H1 (cell line): ENCODE data around the gene PRRT4. TPM values are rescaled to one million over a fixed set of nuclear protein-coding genes. Genes with fewer than 3 reads are reported as not detected.

Source experiments
- CTCF ChIA-PET: fragments of 300-600 bp; sonication (Branson Sonifier 250); formaldehyde crosslinking; loops from one replicate; lab custom pipeline; 2021; ENCODE audit not compliant: partially characterized antibody; lab: Charles Lee
- POLR2A ChIA-PET: fragments of 300-600 bp; sonication (Branson Sonifier 250); formaldehyde crosslinking; loops from one replicate; lab custom pipeline; 2021; ENCODE audit warnings: inconsistent platforms; ENCODE audit not compliant: partially characterized antibody; lab: Charles Lee
- DNase-seq, 2 experiments: peaks; one replicate each; pipeline versions ENCODE4 v3.0.0 to v3.0.0-alpha.2; 2010 to 2022; ENCODE audit warnings: low spot score in 2 of 2, low read depth in 1 of 2, mixed read lengths in 1 of 2
- FAIRE-seq: peaks from 2 replicates; lab custom pipeline; 2011; peaks lifted over from hg19 to GRCh38; lab: Jason Lieb, UNC
- H2AFZ ChIP-seq: 2 replicates; pipeline ENCODE4 v1.8.1; 2012; ENCODE audit warnings: low read length, inconsistent platforms
- H2AK5ac ChIP-seq: 2 replicates; pipeline ENCODE4 v1.6.1; 2013; ENCODE audit warnings: low read depth, low read length
- H2BK120ac ChIP-seq: replicated peaks from 2 replicates; pipeline ENCODE3; 2013; ENCODE audit warnings: low read depth, low read length, inconsistent platforms
- H2BK12ac ChIP-seq: 2 replicates; pipeline ENCODE4 v1.6.1; 2013; ENCODE audit warnings: low read depth, low read length
- H2BK15ac ChIP-seq: 2 replicates; pipeline ENCODE4 v1.6.1; 2013; ENCODE audit warnings: low read length
- H2BK20ac ChIP-seq: 2 replicates; pipeline ENCODE4 v1.6.1; 2013; ENCODE audit warnings: low read length
- H2BK5ac ChIP-seq: 2 replicates; pipeline ENCODE4 v1.6.1; 2013; ENCODE audit warnings: low read depth, low read length
- H3K14ac ChIP-seq: 2 replicates; pipeline ENCODE4 v1.6.1; 2013; ENCODE audit warnings: inconsistent platforms; ENCODE audit not compliant: insufficient read length
- H3K18ac ChIP-seq: 2 replicates; pipeline ENCODE4 v1.6.1; 2013; ENCODE audit warnings: low read length; ENCODE audit errors: extremely low read depth
- H3K23ac ChIP-seq: 2 replicates; pipeline ENCODE4 v1.6.1; 2013; ENCODE audit warnings: inconsistent platforms; ENCODE audit not compliant: insufficient read length
- H3K23me2 ChIP-seq: 2 replicates; pipeline ENCODE4 v1.6.1; 2013; ENCODE audit warnings: low read depth, low read length
- H3K27ac ChIP-seq: 2 replicates; pipeline ENCODE4 v1.6.1; 2011; ENCODE audit warnings: low read depth, low read length, inconsistent platforms
- H3K27me3 ChIP-seq, 4 experiments: replicated peaks in 1 of 4; 1 replicate in 1 of 4; 2 replicates in 3 of 4; pipeline versions ENCODE4 v1.6.1 to v1.8.1; 2011 to 2013; ENCODE audit warnings: low read length in 3 of 4, mild to moderate bottlenecking in 3 of 4, inconsistent platforms in 2 of 4, mixed read lengths in 2 of 4, moderate library complexity in 1 of 4; ENCODE audit not compliant: control insufficient read depth in 3 of 4, insufficient read depth in 3 of 4; ENCODE audit errors: extremely low read depth in 1 of 4
- H3K36me3 ChIP-seq, 4 experiments: 2 replicates each; pipeline versions ENCODE4 v1.6.1 to v1.8.1; 2011 to 2013; ENCODE audit warnings: mild to moderate bottlenecking in 4 of 4, low read length in 3 of 4, moderate library complexity in 2 of 4, control low read depth in 1 of 4, inconsistent platforms in 1 of 4; ENCODE audit not compliant: insufficient read depth in 4 of 4, control insufficient read depth in 2 of 4
- H3K4ac ChIP-seq: replicated peaks from 2 replicates; pipeline ENCODE3; 2013; ENCODE audit warnings: low read length, low read depth, mixed read lengths, inconsistent platforms; ENCODE audit not compliant: insufficient read length
- H3K4me1 ChIP-seq, 4 experiments: replicated peaks in 1 of 4; 1 replicate in 1 of 4; 2 replicates in 3 of 4; pipeline versions ENCODE4 v1.6.1 to v1.8.1; 2011 to 2013; ENCODE audit warnings: low read length in 3 of 4, inconsistent platforms in 2 of 4, mixed read lengths in 1 of 4; ENCODE audit not compliant: insufficient read depth in 4 of 4, control insufficient read depth in 3 of 4
- H3K4me2 ChIP-seq, 2 experiments: 2 replicates each; pipeline versions ENCODE4 v1.6.1 to v1.8.1; 2011 to 2013; ENCODE audit warnings: low read depth in 2 of 2, low read length in 2 of 2, control low read depth in 1 of 2, inconsistent platforms in 1 of 2, mild to moderate bottlenecking in 1 of 2; ENCODE audit not compliant: insufficient read depth in 1 of 2
- H3K4me3 ChIP-seq, 4 experiments: fragments of 200-600, 300-600 bp in 1 of 4; sonication (generic), shearing (Covaris generic), sonication (Bioruptor Twin) in 1 of 4; 2 replicates each; pipeline versions ENCODE4 v1.5.1 to v1.8.1; 2011 to 2016; ENCODE audit warnings: low read length in 4 of 4, low read depth in 3 of 4, control low read depth in 2 of 4, inconsistent platforms in 2 of 4, mild to moderate bottlenecking in 2 of 4, mixed read lengths in 1 of 4, moderate library complexity in 1 of 4; ENCODE audit not compliant: insufficient read depth in 2 of 4; ENCODE audit errors: extremely low read depth in 1 of 4
- H3K56ac ChIP-seq: replicated peaks from 2 replicates; pipeline ENCODE3; 2013; ENCODE audit warnings: low read depth, mild to moderate bottlenecking, mixed read lengths, low read length, inconsistent platforms; ENCODE audit not compliant: insufficient read length
- H3K79me1 ChIP-seq: 2 replicates; pipeline ENCODE4 v1.6.1; 2013; ENCODE audit warnings: low read depth, low read length, control low read depth
- H3K79me2 ChIP-seq, 2 experiments: 2 replicates each; pipeline versions ENCODE4 v1.6.1 to v1.8.1; 2012 to 2013; ENCODE audit warnings: low read length in 2 of 2, mild to moderate bottlenecking in 2 of 2, inconsistent platforms in 1 of 2; ENCODE audit not compliant: insufficient read depth in 2 of 2, control insufficient read depth in 1 of 2
- H3K9ac ChIP-seq, 4 experiments: replicated peaks in 1 of 4; 1 replicate in 1 of 4; 2 replicates in 3 of 4; pipeline versions ENCODE4 v1.6.1 to v1.8.1; 2011 to 2013; ENCODE audit warnings: low read depth in 3 of 4, low read length in 3 of 4, control low read depth in 2 of 4, mild to moderate bottlenecking in 2 of 4, moderate library complexity in 2 of 4, inconsistent platforms in 1 of 4; ENCODE audit errors: extremely low read depth in 1 of 4
- H3K9me3 ChIP-seq, 2 experiments: 2 replicates each; pipeline versions ENCODE4 v1.6.1 to v1.8.1; 2012 to 2013; ENCODE audit warnings: mild to moderate bottlenecking in 2 of 2, moderate library complexity in 2 of 2, control low read depth in 1 of 2, inconsistent platforms in 1 of 2, low read depth in 1 of 2, low read length in 1 of 2, mixed read lengths in 1 of 2; ENCODE audit not compliant: insufficient read depth in 2 of 2
- H4K20me1 ChIP-seq, 2 experiments: replicated peaks in 1 of 2; 2 replicates each; pipeline versions ENCODE3 to v1.8.1; 2011 to 2013; ENCODE audit warnings: inconsistent platforms in 2 of 2, low read length in 2 of 2, mild to moderate bottlenecking in 1 of 2; ENCODE audit not compliant: insufficient read depth in 2 of 2, control insufficient read depth in 1 of 2
- H4K5ac ChIP-seq: 2 replicates; pipeline ENCODE4 v1.6.1; 2013; ENCODE audit warnings: low read length, low read depth, mixed read lengths, inconsistent platforms; ENCODE audit not compliant: insufficient read length
- H4K8ac ChIP-seq: 2 replicates; pipeline ENCODE4 v1.8.0; 2013; ENCODE audit warnings: mild to moderate bottlenecking, moderate library complexity, low read length, inconsistent platforms; ENCODE audit not compliant: insufficient read depth; ENCODE audit errors: extremely low read depth
- H4K91ac ChIP-seq: replicated peaks from 2 replicates; pipeline ENCODE3; 2013; ENCODE audit warnings: low read length, mixed read lengths, inconsistent platforms; ENCODE audit not compliant: insufficient read length
- NANOG ChIP-seq: IDR thresholded peaks from 2 replicates; pipeline ENCODE4 v1.6.1; 2011; ENCODE audit warnings: low read length, low read depth, mild to moderate bottlenecking, inconsistent platforms; ENCODE audit not compliant: insufficient read depth, poor library complexity, severe bottlenecking
- RNF2 ChIP-seq: fragments of 200-900, 300-1000 bp; sonication (generic); IDR thresholded peaks from 2 replicates; pipeline ENCODE4 v1.7.1; 2016; ENCODE audit warnings: borderline replicate concordance, low read depth, mild to moderate bottlenecking, antibody characterized with exemption, low read length; ENCODE audit not compliant: poor library complexity, severe bottlenecking; ENCODE audit errors: missing control alignments
- WGBS, 2 experiments: shearing (Covaris generic) in 1 of 2; methylation state at CpG; one replicate each; pipeline versions ENCODE4 v1.1.6 to v1.1.7; 2013 to 2015; ENCODE audit warnings: low lambda C conversion rate in 2 of 2, mixed read lengths in 2 of 2, inconsistent platforms in 1 of 2, low coverage in 1 of 2, missing lambda C conversion rate in 1 of 2; ENCODE audit not compliant: insufficient replicate concordance in 2 of 2, insufficient coverage in 1 of 2, insufficient read length in 1 of 2; ENCODE audit errors: extremely low coverage in 1 of 2, missing lambda C conversion rate in 1 of 2; 5-methylcytosine and 5-hydroxymethylcytosine counted together
- polyA plus RNA-seq, 7 experiments: library from polyadenylated mRNA; depleted of rRNA in 3 of 7; stranded (reverse) in 5 of 7; unstranded in 2 of 7; fragments of >200 nt in 5 of 7; fragments of 200-250 nt in 2 of 7; gene quantifications; 1 replicate in 5 of 7; 2 replicates in 1 of 7; 4 replicates in 1 of 7; pipeline versions ENCODE4 v1.2.1 to v1.2.3, GENCODE V29; 2011 to 2013; ENCODE audit warnings: missing spikeins in 2 of 7, mixed read lengths in 2 of 7
- total RNA-seq: library from RNA; stranded (reverse); fragmentation: NEBNext Ultra II Directional; extraction: Animal tissue kit (Norgen Biotek cat#: 25700); gene quantifications from 2 replicates; pipeline ENCODE4 v1.2.1, GENCODE V29; 2021

Gene PRRT4
- total and polyA plus RNA-seq, 2 of the 8 experiments (the other 6 are each of a cell fraction or from before 2014, with no cell fraction given), result 0.34 to 1.0 TPM

DNA sequence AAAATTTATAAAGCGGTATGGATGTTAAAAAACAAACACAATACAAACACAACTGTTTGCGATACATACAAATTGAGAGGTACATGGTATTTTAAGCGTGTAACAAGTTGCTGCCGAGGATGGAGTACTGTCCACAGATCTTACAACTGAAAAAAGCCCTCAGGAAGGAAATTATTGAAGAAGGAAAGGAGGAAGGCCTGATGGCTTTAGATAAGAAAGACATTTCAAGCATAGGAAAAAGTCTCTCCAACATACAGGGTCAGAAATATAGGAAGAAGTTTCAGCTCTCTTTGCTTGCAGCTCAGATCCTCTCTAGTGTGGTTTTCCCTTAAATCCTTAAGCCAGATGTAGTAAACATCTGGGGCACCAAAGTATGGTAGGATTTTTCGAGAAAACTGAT is 42.8 kb downstream of the PRRT4 start:
- H2BK120ac ChIP-seq, result no peak overlapping the region
- no peak overlapping the region for H2AFZ ChIP-seq
- no peak overlapping the region for H4K91ac ChIP-seq
- H3K4ac ChIP-seq, result no peak overlapping the region
- no peak overlapping the region for H3K9ac ChIP-seq
- no peaks in the 10 kb centered on the region for H3K4me1 ChIP-seq
- TF ChIP-seq NANOG, result no peak
- no peak for TF ChIP-seq RNF2
- TF ChIP-seq, all 59 proteins: peak for 0
- Histone ChIP-seq H3K27ac (no peak overlapping the region), H4K20me1 (peaks cover 0 to 2% of the 10 kb centered on the region in 2 experiments), H3K4me3 (no peak overlapping the region), H3K14ac (no peak overlapping the region), H2BK20ac (no peak overlapping the region), H3K23ac (no peak overlapping the region), H2BK15ac (no peak overlapping the region), H3K23me2 (no peaks in the 10 kb centered on the region), H4K8ac (no peak overlapping the region), H2BK12ac (no peak overlapping the region), H3K9me3 (no peaks in the 10 kb centered on the region), H3K79me1 (no peaks in the 10 kb centered on the region; the same call in 1 of the 2 replicates), H3K79me2 (no peaks in the 10 kb centered on the region), H2BK5ac (no peak overlapping the region), H3K56ac (no peak overlapping the region), H4K5ac (no peak overlapping the region), H2AK5ac (no peak overlapping the region), H3K27me3 (no peaks in the 10 kb centered on the region), H3K4me2 (no peak overlapping the region), H3K18ac (no peak overlapping the region), H3K36me3 (peaks cover 43 to 79% (median 62%) of the 10 kb centered on the region in 4 experiments)
- ChIA-PET POLR2A (no interaction called here), CTCF (interaction anchor here (1.4 kb wide), 1 partner anchor 11 kb away, joined by 3 read pairs; no protein-coding TSS in a partner anchor)
- DNase-seq, result no peak
- no peak for FAIRE-seq
- 92% methylated on average over 5 of the region's 5 CpGs; no CpG with 5 or more reads in 1 of the 2 experiments for WGBS, 2 experiments
